GM12864 (cell line): ENCODE results near the gene PTTG1.
A peak's percentile ranks its signal among the peaks of the same experiment; 100 is the strongest.
"Not testable (repeated sequence)": the region's sequence is repeated elsewhere in the genome, so short reads cannot be mapped to it uniquely, and the experiment has no call there.

Source experiments
- DNase-seq: peaks from one replicate; pipeline ENCODE4 v3.0.0-alpha.2; 2011; ENCODE audit warnings: low read depth
- H3K4me3 ChIP-seq: 2 replicates; pipeline ENCODE4 v1.5.1; 2011; ENCODE audit warnings: mild to moderate bottlenecking, low read depth, low read length, control low read depth
- CTCF ChIP-seq: IDR thresholded peaks from 2 replicates; pipeline ENCODE4 v1.5.1; 2011; ENCODE audit warnings: low read depth, mild to moderate bottlenecking, moderate library complexity, low read length, control low read depth, inconsistent platforms; ENCODE audit errors: missing control alignments

The PTTG1 gene

DNA sequence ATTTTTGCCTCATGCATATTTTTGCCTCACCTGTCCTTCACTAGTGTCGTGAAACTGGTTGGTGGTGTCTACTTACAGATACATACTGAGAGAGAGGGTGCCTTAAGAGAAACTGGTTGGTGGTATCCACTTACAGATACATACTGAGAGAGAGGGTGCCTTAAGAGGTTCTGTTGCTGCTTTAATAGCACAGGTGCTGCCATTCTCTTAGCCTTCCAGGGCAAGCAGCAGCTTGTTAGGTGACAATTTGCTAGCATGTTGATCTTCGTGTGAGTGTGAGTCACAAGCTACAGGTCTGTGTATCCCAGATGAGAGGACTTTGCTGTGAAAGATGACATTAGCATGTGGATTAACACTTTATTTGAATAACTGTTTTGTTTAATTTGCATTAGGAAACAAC, 1.4 kb downstream of the PTTG1 start:
- peak overlapping the region; percentile 85 for H3K4me3 ChIP-seq
- DNase-seq, result no peak
- no peak for TF ChIP-seq CTCF

DNA sequence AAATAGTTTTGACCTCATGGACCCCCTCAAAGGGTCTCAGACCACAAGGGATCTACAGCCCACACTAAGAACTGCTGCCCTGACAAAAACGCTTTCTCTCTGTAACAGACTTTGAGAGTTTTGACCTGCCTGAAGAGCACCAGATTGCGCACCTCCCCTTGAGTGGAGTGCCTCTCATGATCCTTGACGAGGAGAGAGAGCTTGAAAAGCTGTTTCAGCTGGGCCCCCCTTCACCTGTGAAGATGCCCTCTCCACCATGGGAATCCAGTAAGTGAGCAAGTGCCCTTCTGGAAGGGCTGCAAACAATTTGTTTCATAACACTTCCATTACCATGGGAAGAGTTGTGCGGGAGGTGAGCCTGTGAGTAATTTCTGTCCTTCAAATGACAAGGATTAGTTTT, 6.0 kb downstream of the PTTG1 start:
- no peak for DNase-seq
- no peak overlapping the region for H3K4me3 ChIP-seq
- no peak for TF ChIP-seq CTCF

- no peak for TF ChIP-seq CTCF
- no peak for DNase-seq
- no peak overlapping the region for H3K4me3 ChIP-seq
Measured at GRCh38 chr5:160432196-160432595, 10.5 kb downstream of the PTTG1 start.

- DNase-seq, result no peak
- no peak overlapping the region for H3K4me3 ChIP-seq
- TF ChIP-seq CTCF, result no peak
Measured at GRCh38 chr5:160432787-160433186, 11.1 kb downstream of the PTTG1 start.

- DNase-seq, result no peak
- no peak for TF ChIP-seq CTCF
- H3K4me3 ChIP-seq, result no peak overlapping the region; the same call in 1 of the 2 replicates
Measured at GRCh38 chr5:160434022-160434531, 12.4 kb downstream of the PTTG1 start.

- H3K4me3 ChIP-seq, result no peak overlapping the region
- TF ChIP-seq CTCF, result no peak
- DNase-seq, result no peak
Measured at GRCh38 chr5:160435532-160435931, 13.9 kb downstream of the PTTG1 start.

- H3K4me3 ChIP-seq, result no peak overlapping the region
- no peak for TF ChIP-seq CTCF
- DNase-seq, result no peak
Measured at GRCh38 chr5:160436017-160436416, 14.4 kb downstream of the PTTG1 start.

- H3K4me3 ChIP-seq, DNase-seq: not testable (repeated sequence)
Measured at GRCh38 chr5:160436661-160437060, 15.0 kb downstream of the PTTG1 start.
